Measurements from ENCODE around the gene DNA2.

GRCh38 chr10:68371604-68372003, 100.2 kb downstream of the DNA2 start:
- TF ChIP-seq CTCF (IDR thresholded peaks at IDR 0.05; ENCODE audit: insufficient read depth, low read length, poor library complexity, severe bottlenecking) (no peak), EZH2phosphoT487 (conservative IDR thresholded peaks at IDR 0.05; ENCODE audit: low read length) (no peak)
